SK-N-SH (cell line): Measurements from ENCODE around the gene ARHGEF28. TPM values are rescaled to one million over a fixed set of nuclear protein-coding genes. Genes with fewer than 3 reads are reported as not detected.

ENCODE experiments used
- CTCF ChIA-PET: fragments of 300-600, 350-600 bp; formaldehyde crosslinking; extraction: SDS; loops from one replicate; lab custom pipeline; 2021; lab: Yijun Ruan, JAX
- POLR2A ChIA-PET: fragments of 350-600 bp; sonication (Branson Sonifier 250); formaldehyde crosslinking; extraction: SDS; loops from one replicate; lab custom pipeline; 2020; ENCODE audit warnings: antibody characterized with exemption, inconsistent platforms; lab: Yijun Ruan, JAX
- DNase-seq: peaks from one replicate; pipeline ENCODE4 v3.0.0; 2012
- H2AFZ ChIP-seq: fragments of 200-600 bp; sonication (generic); 2 replicates; pipeline ENCODE4 v1.8.1; 2016; ENCODE audit warnings: antibody characterized with exemption, mild to moderate bottlenecking, low read depth
- H3F3A ChIP-seq: fragments of 200-600 bp; sonication (generic); replicated peaks from 2 replicates; pipeline ENCODE3; 2016; ENCODE audit warnings: antibody characterized with exemption, mild to moderate bottlenecking; ENCODE audit not compliant: insufficient read depth
- H3K27ac ChIP-seq, 2 experiments: fragments of 200-500 bp in 1 of 2; fragments of 200-600 bp in 1 of 2; sonication (Bioruptor generic) in 1 of 2; sonication (generic), shearing (Covaris generic) in 1 of 2; 2 replicates each; pipeline versions ENCODE4 v1.5.1 to v1.6.1; 2014 to 2016; ENCODE audit warnings: low read depth in 2 of 2, inconsistent platforms in 1 of 2, low read length in 1 of 2, mild to moderate bottlenecking in 1 of 2, mixed read lengths in 1 of 2
- H3K27me3 ChIP-seq: fragments of 200-600 bp; sonication (generic), shearing (Covaris generic); 2 replicates; pipeline ENCODE4 v1.6.1; 2016; ENCODE audit warnings: mixed run types; ENCODE audit not compliant: insufficient read depth
- H3K36me3 ChIP-seq, 2 experiments: fragments of 200-500 bp in 1 of 2; fragments of 200-600 bp in 1 of 2; sonication (Bioruptor generic) in 1 of 2; sonication (generic) in 1 of 2; replicated peaks in 1 of 2; 2 replicates each; pipeline versions ENCODE3 to v1.5.1; 2014 to 2016; ENCODE audit warnings: low read length in 1 of 2, mild to moderate bottlenecking in 1 of 2; ENCODE audit not compliant: insufficient read depth in 2 of 2, control insufficient read depth in 1 of 2
- H3K4me1 ChIP-seq, 2 experiments: fragments of 200-500 bp in 1 of 2; fragments of 200-600 bp in 1 of 2; sonication (Bioruptor generic) in 1 of 2; sonication (generic), shearing (Covaris generic) in 1 of 2; 2 replicates each; pipeline versions ENCODE4 v1.5.1 to v1.6.1; 2014 to 2016; ENCODE audit warnings: low read depth in 1 of 2, low read length in 1 of 2, mixed run types in 1 of 2; ENCODE audit not compliant: insufficient read depth in 2 of 2, control insufficient read depth in 1 of 2
- H3K4me2 ChIP-seq: fragments of 200-600 bp; sonication (generic), shearing (Covaris generic); 2 replicates; pipeline ENCODE4 v1.6.1; 2017; ENCODE audit warnings: mixed run types
- H3K4me3 ChIP-seq, 2 experiments: fragments of 200-500 bp in 1 of 2; fragments of 200-600 bp in 1 of 2; sonication (Bioruptor generic) in 1 of 2; sonication (generic), shearing (Covaris generic) in 1 of 2; 2 replicates each; pipeline versions ENCODE4 v1.5.1 to v1.8.1; 2014 to 2016; ENCODE audit warnings: low read depth in 2 of 2, inconsistent platforms in 1 of 2, low read length in 1 of 2, mild to moderate bottlenecking in 1 of 2, mixed read lengths in 1 of 2, moderate library complexity in 1 of 2
- H3K79me2 ChIP-seq: fragments of 200-600 bp; sonication (generic); 2 replicates; pipeline ENCODE4 v1.8.1; 2017; ENCODE audit warnings: mild to moderate bottlenecking; ENCODE audit not compliant: insufficient read depth
- H3K9ac ChIP-seq: fragments of 200-600 bp; sonication (generic); 2 replicates; pipeline ENCODE4 v1.6.1; 2017; ENCODE audit warnings: mixed run types
- H3K9me2 ChIP-seq: fragments of 200-600 bp; sonication (generic); 2 replicates; pipeline ENCODE4 v1.6.1; 2017; ENCODE audit warnings: mixed run types
- H3K9me3 ChIP-seq: fragments of 200-600 bp; sonication (generic); 2 replicates; pipeline ENCODE4 v1.6.1; 2017; ENCODE audit warnings: mixed run types, mild to moderate bottlenecking, moderate library complexity
- H4K20me1 ChIP-seq: fragments of 200-600 bp; sonication (generic); 2 replicates; pipeline ENCODE4 v1.6.1; 2017; ENCODE audit warnings: mild to moderate bottlenecking, mixed run types; ENCODE audit not compliant: insufficient read depth
- ELF1 ChIP-seq: IDR thresholded peaks from 2 replicates; pipeline ENCODE4 v1.4.0; 2012
- EZH2phosphoT487 ChIP-seq: fragments of 200-600 bp; sonication (generic); IDR thresholded peaks from 2 replicates; pipeline ENCODE4 v1.6.1; 2017; ENCODE audit warnings: low read depth, mixed run types, mild to moderate bottlenecking, antibody characterized with exemption, moderate library complexity, borderline replicate concordance
- FOSL2 ChIP-seq: IDR thresholded peaks from 2 replicates; pipeline ENCODE4 v1.4.0; 2012; ENCODE audit warnings: low read depth, mild to moderate bottlenecking, moderate library complexity, borderline replicate concordance
- FOXJ3 ChIP-seq: sonication (generic); formaldehyde crosslinking; IDR thresholded peaks from 2 replicates; pipeline ENCODE4 v1.5.1; 2020; ENCODE audit warnings: mild to moderate bottlenecking, missing genetic modification reagents
- GABPA ChIP-seq: IDR thresholded peaks from 2 replicates; pipeline ENCODE4 v1.4.0; 2012; ENCODE audit warnings: low read depth, mild to moderate bottlenecking
- IRF3 ChIP-seq: fragments of 150-350 bp; IDR thresholded peaks from 2 replicates; pipeline ENCODE4 v1.6.1; 2016; ENCODE audit warnings: mild to moderate bottlenecking, low read depth, low read length
- JUND ChIP-seq: IDR thresholded peaks from 2 replicates; pipeline ENCODE4 v1.4.0; 2012
- NFIC ChIP-seq: IDR thresholded peaks from 2 replicates; pipeline ENCODE4 v1.4.0; 2012; ENCODE audit warnings: borderline replicate concordance
- NRF1 ChIP-seq: IDR thresholded peaks from 2 replicates; pipeline ENCODE4 v1.6.1; 2012; ENCODE audit warnings: low read depth, mild to moderate bottlenecking, low read length
- RAD21 ChIP-seq: IDR thresholded peaks from 2 replicates; pipeline ENCODE4 v1.6.1; 2012; ENCODE audit warnings: mild to moderate bottlenecking, low read length
- RCOR1 ChIP-seq: fragments of 150-350 bp; IDR thresholded peaks from 2 replicates; pipeline ENCODE4 v1.6.1; 2017; ENCODE audit warnings: antibody characterized with exemption, low read length
- REST ChIP-seq: IDR thresholded peaks from 2 replicates; pipeline ENCODE4 v1.6.1; 2012; ENCODE audit warnings: mild to moderate bottlenecking, low read depth, low read length, moderate library complexity
- RFX5 ChIP-seq: IDR thresholded peaks from 2 replicates; pipeline ENCODE4 v1.6.1; 2012; ENCODE audit warnings: mild to moderate bottlenecking, improper control_type of control experiment, low read length
- RXRA ChIP-seq: IDR thresholded peaks from 2 replicates; pipeline ENCODE4 v1.4.0; 2012; ENCODE audit warnings: low read depth, mild to moderate bottlenecking, borderline replicate concordance
- TCF12 ChIP-seq: IDR thresholded peaks from 2 replicates; pipeline ENCODE4 v1.4.0; 2012
- TEAD4 ChIP-seq: IDR thresholded peaks from 2 replicates; pipeline ENCODE4 v1.4.0; 2012; ENCODE audit warnings: mild to moderate bottlenecking, borderline replicate concordance; ENCODE audit not compliant: insufficient read depth
- YY1 ChIP-seq: IDR thresholded peaks from 2 replicates; pipeline ENCODE4 v1.4.0; 2012; ENCODE audit warnings: low read depth, mild to moderate bottlenecking
- ZBTB33 ChIP-seq: IDR thresholded peaks from 2 replicates; pipeline ENCODE4 v1.4.0; 2012; ENCODE audit warnings: low read depth, borderline replicate concordance
- WGBS: methylation state at CpG from one replicate; pipeline ENCODE4 v1.1.6; 2017; ENCODE audit warnings: low lambda C conversion rate; 5-methylcytosine and 5-hydroxymethylcytosine counted together
- polyA plus RNA-seq, 3 experiments: library from polyadenylated mRNA; depleted of rRNA; stranded (reverse); fragments of >200 nt; gene quantifications; 2 replicates each; pipeline ENCODE4 v1.2.3, GENCODE V29; 2012
- TF ChIP-seq, protein P1 (sequence below): fragments of 200-600 bp; sonication (generic); IDR thresholded peaks from 2 replicates; pipeline ENCODE4 v1.6.1; 2017; ENCODE audit warnings: antibody characterized with exemption, mild to moderate bottlenecking, moderate library complexity
- TF ChIP-seq, protein P2 (sequence below): IDR thresholded peaks from 2 replicates; pipeline ENCODE4 v1.4.0; 2012; ENCODE audit warnings: low read depth, borderline replicate concordance

Gene ARHGEF28
- polyA plus RNA-seq, 1 of the 3 experiments (the other 2 are of a cell fraction) = 4.2 TPM

- H3F3A ChIP-seq = no peaks in the 10 kb centered on the region
- no peaks in the 10 kb centered on the region for H3K9me3 ChIP-seq
- no peak overlapping the region for H3K4me3 ChIP-seq
- no peaks in the 10 kb centered on the region for H3K36me3 ChIP-seq
- H2AFZ ChIP-seq = no peak overlapping the region
- no peak overlapping the region for H3K9ac ChIP-seq
- H3K27ac ChIP-seq = no peak overlapping the region
- H3K4me1 ChIP-seq = no peaks in the 10 kb centered on the region; a peak in 1 of 4 replicates
- ChIA-PET POLR2A (no interaction called here), CTCF (no interaction called here)
- H3K9me2 ChIP-seq = no peaks in the 10 kb centered on the region
- no peaks in the 10 kb centered on the region for H3K27me3 ChIP-seq
- no peak for DNase-seq
- TF ChIP-seq NFIC = no peak
- TF ChIP-seq ELF1 = no peak
- no peak for TF ChIP-seq TCF12
- TF ChIP-seq EZH2phosphoT487 = no peak
- TF ChIP-seq GABPA = no peak
- TF ChIP-seq NRF1 = no peak
- TF ChIP-seq, protein P1, sequence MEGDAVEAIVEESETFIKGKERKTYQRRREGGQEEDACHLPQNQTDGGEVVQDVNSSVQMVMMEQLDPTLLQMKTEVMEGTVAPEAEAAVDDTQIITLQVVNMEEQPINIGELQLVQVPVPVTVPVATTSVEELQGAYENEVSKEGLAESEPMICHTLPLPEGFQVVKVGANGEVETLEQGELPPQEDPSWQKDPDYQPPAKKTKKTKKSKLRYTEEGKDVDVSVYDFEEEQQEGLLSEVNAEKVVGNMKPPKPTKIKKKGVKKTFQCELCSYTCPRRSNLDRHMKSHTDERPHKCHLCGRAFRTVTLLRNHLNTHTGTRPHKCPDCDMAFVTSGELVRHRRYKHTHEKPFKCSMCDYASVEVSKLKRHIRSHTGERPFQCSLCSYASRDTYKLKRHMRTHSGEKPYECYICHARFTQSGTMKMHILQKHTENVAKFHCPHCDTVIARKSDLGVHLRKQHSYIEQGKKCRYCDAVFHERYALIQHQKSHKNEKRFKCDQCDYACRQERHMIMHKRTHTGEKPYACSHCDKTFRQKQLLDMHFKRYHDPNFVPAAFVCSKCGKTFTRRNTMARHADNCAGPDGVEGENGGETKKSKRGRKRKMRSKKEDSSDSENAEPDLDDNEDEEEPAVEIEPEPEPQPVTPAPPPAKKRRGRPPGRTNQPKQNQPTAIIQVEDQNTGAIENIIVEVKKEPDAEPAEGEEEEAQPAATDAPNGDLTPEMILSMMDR = no peak
- TF ChIP-seq JUND = no peak
- no peak for TF ChIP-seq FOSL2
- TF ChIP-seq YY1 = no peak
- TF ChIP-seq, protein P2, sequence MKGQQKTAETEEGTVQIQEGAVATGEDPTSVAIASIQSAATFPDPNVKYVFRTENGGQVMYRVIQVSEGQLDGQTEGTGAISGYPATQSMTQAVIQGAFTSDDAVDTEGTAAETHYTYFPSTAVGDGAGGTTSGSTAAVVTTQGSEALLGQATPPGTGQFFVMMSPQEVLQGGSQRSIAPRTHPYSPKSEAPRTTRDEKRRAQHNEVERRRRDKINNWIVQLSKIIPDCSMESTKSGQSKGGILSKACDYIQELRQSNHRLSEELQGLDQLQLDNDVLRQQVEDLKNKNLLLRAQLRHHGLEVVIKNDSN = no peak
- no peak for TF ChIP-seq RCOR1
- TF ChIP-seq ZBTB33 = no peak
- no peaks in the 10 kb centered on the region for H3K79me2 ChIP-seq
- H4K20me1 ChIP-seq = no peaks in the 10 kb centered on the region
- H3K4me2 ChIP-seq = no peak overlapping the region
- 62% methylated on average over 5 of the region's 5 CpGs for WGBS
These were observed 334.0 kb downstream of the ARHGEF28 start for GRCh38 chr5:73960023-73960422.

DNA sequence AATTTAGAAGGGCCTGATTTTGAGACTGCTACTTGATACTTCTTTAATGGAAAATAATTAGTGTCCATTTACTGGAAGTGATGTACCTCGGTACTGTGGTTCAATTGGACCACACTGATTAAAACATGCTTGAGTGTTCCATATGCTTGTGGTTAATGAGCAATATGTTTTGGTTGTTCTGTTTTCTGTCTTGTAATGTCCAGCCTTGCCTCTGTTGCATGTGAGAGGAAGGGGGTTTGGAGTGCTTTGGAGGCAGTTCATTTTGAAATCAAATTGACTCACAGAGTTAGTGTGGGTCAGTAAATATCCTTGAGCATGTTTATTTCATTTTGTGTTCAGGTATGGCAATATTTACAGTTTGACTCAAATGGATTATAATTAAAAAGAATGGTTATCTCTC, 334.4 kb downstream of the ARHGEF28 start:
- no peaks in the 10 kb centered on the region for H3K36me3 ChIP-seq
- H2AFZ ChIP-seq = no peak overlapping the region
- WGBS = 63% methylated on average over 1 of the region's 1 CpG
- H3K9ac ChIP-seq = no peak overlapping the region
- no peak for DNase-seq
- no peaks in the 10 kb centered on the region; a peak in 1 of 4 replicates for H3K4me1 ChIP-seq
- H3K4me3 ChIP-seq = no peak overlapping the region
- H3K27ac ChIP-seq = no peak overlapping the region
- no peaks in the 10 kb centered on the region for H3K27me3 ChIP-seq
- H3K4me2 ChIP-seq = no peak overlapping the region
- H3K9me2 ChIP-seq = no peaks in the 10 kb centered on the region
- ChIA-PET POLR2A (no interaction called here), CTCF (no interaction called here)
- H3F3A ChIP-seq = no peaks in the 10 kb centered on the region
- H3K79me2 ChIP-seq = no peaks in the 10 kb centered on the region
- no peaks in the 10 kb centered on the region for H4K20me1 ChIP-seq
- H3K9me3 ChIP-seq = no peaks in the 10 kb centered on the region
- no peak for TF ChIP-seq RXRA
- no peak for TF ChIP-seq IRF3
- no peak for TF ChIP-seq JUND
- no peak for TF ChIP-seq RAD21
- no peak for TF ChIP-seq REST
- no peak for TF ChIP-seq ELF1
- no peak for TF ChIP-seq NFIC
- no peak for TF ChIP-seq RFX5
- TF ChIP-seq FOXJ3 (CRISPR knock-in tag) = no peak
- no peak for TF ChIP-seq GABPA
- no peak for TF ChIP-seq TEAD4
- no peak for TF ChIP-seq NRF1
